Type B pancreatic cell (in vitro differentiated cells): ENCODE results near the gene DSCAML1. TPM values are rescaled to one million over a fixed set of nuclear protein-coding genes. Genes with fewer than 3 reads are reported as not detected.

Source experiments
- DNase-seq: peaks from one replicate; pipeline ENCODE4 v3.0.0; 2021; ENCODE audit warnings: mixed read lengths; ENCODE audit not compliant: unreplicated experiment; ENCODE audit errors: extremely low spot score
- H3K27ac Mint-ChIP-seq: 2 replicates; pipeline ENCODE4 v1.8.0; 2021; ENCODE audit warnings: mild to moderate bottlenecking, mixed read lengths
- H3K27me3 Mint-ChIP-seq: 2 replicates; pipeline ENCODE4 v1.8.0; 2021; ENCODE audit warnings: mixed read lengths
- H3K36me3 Mint-ChIP-seq: 2 replicates; pipeline ENCODE4 v1.8.0; 2021; ENCODE audit warnings: mixed read lengths
- H3K4me1 Mint-ChIP-seq: one replicate; pipeline ENCODE4 v1.8.0; 2021; ENCODE audit warnings: mixed read lengths; ENCODE audit not compliant: unreplicated experiment
- H3K4me3 Mint-ChIP-seq: 2 replicates; pipeline ENCODE4 v1.8.0; 2021; ENCODE audit warnings: mild to moderate bottlenecking, mixed read lengths
- H3K9me3 Mint-ChIP-seq: 2 replicates; pipeline ENCODE4 v1.8.0; 2021; ENCODE audit warnings: mixed read lengths
- total RNA-seq: library from RNA; stranded (reverse); gene quantifications from 2 replicates; pipeline ENCODE4 v1.2.1, GENCODE V29; 2021; ENCODE audit warnings: low replicate concordance
- TF ChIP-seq, protein P1 (sequence below): fragments of 200-600 bp; sonication (generic); conservative IDR thresholded peaks from 2 replicates; pipeline ENCODE4 v1.5.0; 2021; ENCODE audit warnings: antibody characterized with exemption, mild to moderate bottlenecking

Gene DSCAML1
- total RNA-seq, 1 donor from 2014 or later = 5.8 TPM

DNA sequence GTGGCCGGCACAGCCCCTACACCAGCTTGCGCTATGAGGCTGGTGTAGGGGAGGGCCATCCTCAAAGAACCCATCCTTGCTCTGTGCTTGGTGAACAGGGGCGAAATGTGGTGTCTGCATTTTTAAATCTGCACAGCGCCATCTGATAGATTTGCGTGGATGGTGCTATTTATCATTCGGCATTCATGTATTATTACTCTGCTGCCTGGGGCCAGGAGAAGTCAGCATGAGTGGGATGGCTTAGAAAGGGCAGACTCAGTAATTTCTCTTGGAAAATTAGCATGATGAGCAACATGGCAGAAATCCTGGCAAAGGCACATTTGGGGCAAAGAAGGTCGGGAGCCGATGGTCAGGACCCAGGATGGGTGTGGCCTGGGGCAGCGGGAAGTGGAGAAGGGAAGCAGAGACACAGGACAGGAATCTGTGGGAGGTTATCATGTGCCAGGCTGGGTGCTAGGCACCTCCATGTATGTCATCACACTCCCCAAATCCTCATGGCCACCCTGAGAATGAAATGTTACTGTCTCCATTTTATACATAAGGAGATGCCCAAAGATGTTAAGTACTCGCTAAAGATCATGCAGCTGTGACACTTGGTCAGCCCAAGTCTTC is 320.4 kb downstream of the DSCAML1 start:
- TF ChIP-seq, protein P1, sequence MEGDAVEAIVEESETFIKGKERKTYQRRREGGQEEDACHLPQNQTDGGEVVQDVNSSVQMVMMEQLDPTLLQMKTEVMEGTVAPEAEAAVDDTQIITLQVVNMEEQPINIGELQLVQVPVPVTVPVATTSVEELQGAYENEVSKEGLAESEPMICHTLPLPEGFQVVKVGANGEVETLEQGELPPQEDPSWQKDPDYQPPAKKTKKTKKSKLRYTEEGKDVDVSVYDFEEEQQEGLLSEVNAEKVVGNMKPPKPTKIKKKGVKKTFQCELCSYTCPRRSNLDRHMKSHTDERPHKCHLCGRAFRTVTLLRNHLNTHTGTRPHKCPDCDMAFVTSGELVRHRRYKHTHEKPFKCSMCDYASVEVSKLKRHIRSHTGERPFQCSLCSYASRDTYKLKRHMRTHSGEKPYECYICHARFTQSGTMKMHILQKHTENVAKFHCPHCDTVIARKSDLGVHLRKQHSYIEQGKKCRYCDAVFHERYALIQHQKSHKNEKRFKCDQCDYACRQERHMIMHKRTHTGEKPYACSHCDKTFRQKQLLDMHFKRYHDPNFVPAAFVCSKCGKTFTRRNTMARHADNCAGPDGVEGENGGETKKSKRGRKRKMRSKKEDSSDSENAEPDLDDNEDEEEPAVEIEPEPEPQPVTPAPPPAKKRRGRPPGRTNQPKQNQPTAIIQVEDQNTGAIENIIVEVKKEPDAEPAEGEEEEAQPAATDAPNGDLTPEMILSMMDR = no peak
- Mint-ChIP-seq H3K4me3 (no peak overlapping the region), H3K27me3 (peaks cover 35% of the 10 kb centered on the region), H3K9me3 (no peaks in the 10 kb centered on the region), H3K4me1 (peaks cover 5% of the 10 kb centered on the region), H3K36me3 (no peaks in the 10 kb centered on the region), H3K27ac (no peak overlapping the region)
- DNase-seq = no peak

DNA sequence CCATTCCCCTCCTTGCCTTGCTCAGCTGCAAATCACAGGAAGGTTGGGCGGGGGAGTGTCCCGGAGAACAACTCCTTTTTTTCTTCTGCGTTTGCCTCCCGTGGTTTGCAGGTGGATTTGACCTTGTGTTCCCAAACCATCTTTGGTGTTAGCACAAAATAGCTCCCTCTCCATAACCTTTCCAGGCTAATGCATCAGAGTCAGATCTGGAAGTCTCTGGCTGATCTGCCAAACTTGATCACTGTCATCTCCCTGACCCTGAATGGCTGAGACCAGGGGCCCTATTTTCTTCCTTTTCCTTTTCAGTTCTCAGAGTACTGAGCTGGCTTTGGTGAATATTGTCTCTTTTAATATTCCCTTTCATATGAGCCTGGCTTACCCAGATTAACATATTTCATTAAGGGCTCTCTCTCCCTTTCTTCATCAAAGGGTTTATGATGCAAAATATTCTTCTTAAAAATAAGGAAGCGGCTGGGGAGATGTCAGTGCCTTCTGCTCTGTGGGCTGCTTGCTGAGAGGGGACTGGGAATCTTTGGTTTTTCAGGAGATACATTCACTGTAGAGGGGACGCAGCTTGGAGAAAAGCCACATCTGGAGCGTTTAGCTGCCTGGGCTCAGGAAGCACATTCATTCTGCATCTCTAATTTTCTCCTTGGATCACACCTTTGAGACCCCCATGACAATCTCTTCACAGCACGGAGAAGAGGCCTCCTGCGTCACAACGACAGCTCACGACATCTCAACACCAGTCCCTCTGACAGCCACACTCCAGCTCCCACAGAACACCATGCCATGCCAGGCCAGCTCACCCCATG is 321.1 kb downstream of the DSCAML1 start:
- Mint-ChIP-seq H3K27ac (no peak overlapping the region), H3K4me1 (peaks cover 5% of the 10 kb centered on the region), H3K4me3 (no peak overlapping the region), H3K27me3 (peaks cover 35% of the 10 kb centered on the region), H3K36me3 (no peaks in the 10 kb centered on the region), H3K9me3 (no peaks in the 10 kb centered on the region)
- TF ChIP-seq, protein P1 = no peak
- DNase-seq = no peak

- no peak overlapping the region for H3K4me3 Mint-ChIP-seq
- no peak for DNase-seq
- H3K36me3 Mint-ChIP-seq = no peaks in the 10 kb centered on the region
- no peaks in the 10 kb centered on the region for H3K9me3 Mint-ChIP-seq
- TF ChIP-seq, protein P1 = no peak
- peaks cover 39% of the 10 kb centered on the region for H3K27me3 Mint-ChIP-seq
- no peak overlapping the region for H3K27ac Mint-ChIP-seq
- peaks cover 3% of the 10 kb centered on the region for H3K4me1 Mint-ChIP-seq
These were observed 323.4 kb downstream of the DSCAML1 start for GRCh38 chr11:117473481-117474091.

GRCh38 chr11:117471776-117472175 is 325.2 kb downstream of the DSCAML1 start:
- Mint-ChIP-seq H3K27me3 (peaks cover 34% of the 10 kb centered on the region), H3K4me3 (no peak overlapping the region), H3K27ac (no peak overlapping the region), H3K4me1 (no peaks in the 10 kb centered on the region), H3K36me3 (no peaks in the 10 kb centered on the region), H3K9me3 (no peaks in the 10 kb centered on the region)
- TF ChIP-seq, protein P1 = no peak
- no peak for DNase-seq

DNA sequence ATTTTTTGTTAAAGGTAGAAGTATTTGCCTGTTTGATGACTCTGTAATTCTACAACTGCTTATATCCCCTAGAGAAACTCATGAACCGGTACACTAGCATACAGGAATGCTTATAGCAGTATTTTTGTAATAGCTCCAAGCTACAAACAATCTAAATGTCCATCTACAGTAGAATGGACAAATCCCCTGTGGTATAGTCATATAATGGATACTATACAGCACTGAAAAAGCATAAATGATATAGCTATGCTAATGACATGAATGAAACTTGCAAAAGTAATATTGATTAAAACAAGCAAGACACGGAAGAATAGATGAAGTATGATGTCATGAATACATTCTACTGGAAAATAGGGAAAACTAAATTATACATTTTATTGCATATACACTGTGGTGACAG is 326.4 kb downstream of the DSCAML1 start:
- TF ChIP-seq, protein P1 = no peak
- no peaks in the 10 kb centered on the region for H3K9me3 Mint-ChIP-seq

More for the DNA sequence above, 326.4 kb downstream of the DSCAML1 start:
- Mint-ChIP-seq H3K27me3 (peaks cover 26% of the 10 kb centered on the region), H3K36me3 (no peaks in the 10 kb centered on the region), H3K4me3 (no peak overlapping the region), H3K27ac (no peak overlapping the region), H3K4me1 (no peaks in the 10 kb centered on the region)
- DNase-seq = no peak
